GM12878 (cell line): ENCODE measurements around the gene SRCAP.

Experiments used
- CHD2 ChIP-seq: IDR thresholded peaks from 2 replicates; pipeline ENCODE4 v1.6.1; 2011; ENCODE audit warnings: low read depth, low read length, improper control_type of control experiment, borderline replicate concordance
- EGR1 ChIP-seq, 2 experiments: IDR thresholded peaks; 1 replicate in 1 of 2; 2 replicates in 1 of 2; pipeline ENCODE4 v1.6.1; 2011 to 2012; ENCODE audit warnings: low read depth in 2 of 2, low read length in 2 of 2, borderline replicate concordance in 1 of 2, mild to moderate bottlenecking in 1 of 2, moderate library complexity in 1 of 2
- GABPA ChIP-seq: IDR thresholded peaks from 2 replicates; pipeline ENCODE4 v1.6.1; 2014; ENCODE audit warnings: antibody characterized with exemption, low read depth, mild to moderate bottlenecking, inconsistent platforms
- GATAD2B ChIP-seq: fragments of 450-650 bp; conservative IDR thresholded peaks from 2 replicates; pipeline ENCODE4 v1.6.1; 2017; ENCODE audit warnings: low read depth, mild to moderate bottlenecking, moderate library complexity
- HCFC1 ChIP-seq: fragments of 150-350 bp; IDR thresholded peaks from 2 replicates; pipeline ENCODE4 v1.6.1; 2014; ENCODE audit warnings: low read length
- NR2F1 ChIP-seq: fragments of 450-650 bp; conservative IDR thresholded peaks from 2 replicates; pipeline ENCODE4 v1.6.1; 2017; ENCODE audit warnings: mild to moderate bottlenecking
- POLR2A ChIP-seq: IDR thresholded peaks from 2 replicates; pipeline ENCODE4 v1.6.1; 2011; ENCODE audit warnings: low read depth, mild to moderate bottlenecking, low read length
- SIX5 ChIP-seq: IDR thresholded peaks from 2 replicates; pipeline ENCODE4 v1.6.1; 2011; ENCODE audit warnings: mild to moderate bottlenecking, low read depth, low read length, moderate library complexity; ENCODE audit not compliant: severe bottlenecking
- TF ChIP-seq, protein P1 (sequence below): IDR thresholded peaks from 2 replicates; pipeline ENCODE4 v1.6.1; 2011; ENCODE audit warnings: borderline replicate concordance, low read depth, mild to moderate bottlenecking, moderate library complexity, low read length; ENCODE audit not compliant: insufficient read depth, poor library complexity, severe bottlenecking
- TF ChIP-seq, protein P2 (sequence below): fragments of 450-650 bp; IDR thresholded peaks from 2 replicates; pipeline ENCODE4 v1.6.1; 2017; ENCODE audit warnings: low read depth, mild to moderate bottlenecking, moderate library complexity
- TF ChIP-seq, protein P3 (sequence below), 3 experiments: IDR thresholded peaks in 2 of 3; conservative IDR thresholded peaks in 1 of 3; 2 replicates each; pipeline ENCODE4 v1.5.1; 2011; ENCODE audit warnings: low read depth in 3 of 3, low read length in 3 of 3, mild to moderate bottlenecking in 3 of 3, control low read depth in 2 of 3, moderate library complexity in 2 of 3, inconsistent platforms in 1 of 3, mixed read lengths in 1 of 3; ENCODE audit not compliant: control insufficient read depth in 2 of 3, insufficient read depth in 1 of 3; ENCODE audit errors: extremely low read depth in 1 of 3

DNA sequence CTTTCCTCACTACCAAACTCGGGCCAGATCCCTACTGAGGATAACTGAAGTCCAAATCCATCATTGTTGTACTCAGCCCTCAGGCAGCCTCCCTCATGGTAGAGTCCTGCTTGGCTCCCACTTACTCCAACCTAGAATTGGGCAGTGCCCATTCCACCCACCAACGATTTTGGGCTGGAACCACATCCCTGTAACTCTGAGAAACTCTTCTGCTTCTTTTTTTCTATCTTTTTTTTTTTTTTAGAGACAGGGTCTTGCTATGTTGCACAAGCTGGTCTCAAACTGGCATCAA lies 47.0 kb upstream of the SRCAP start:
- TF ChIP-seq POLR2A = no peak
- TF ChIP-seq SIX5 = no peak
- no peak for TF ChIP-seq NR2F1
- TF ChIP-seq GABPA = no peak
- TF ChIP-seq, protein P1, sequence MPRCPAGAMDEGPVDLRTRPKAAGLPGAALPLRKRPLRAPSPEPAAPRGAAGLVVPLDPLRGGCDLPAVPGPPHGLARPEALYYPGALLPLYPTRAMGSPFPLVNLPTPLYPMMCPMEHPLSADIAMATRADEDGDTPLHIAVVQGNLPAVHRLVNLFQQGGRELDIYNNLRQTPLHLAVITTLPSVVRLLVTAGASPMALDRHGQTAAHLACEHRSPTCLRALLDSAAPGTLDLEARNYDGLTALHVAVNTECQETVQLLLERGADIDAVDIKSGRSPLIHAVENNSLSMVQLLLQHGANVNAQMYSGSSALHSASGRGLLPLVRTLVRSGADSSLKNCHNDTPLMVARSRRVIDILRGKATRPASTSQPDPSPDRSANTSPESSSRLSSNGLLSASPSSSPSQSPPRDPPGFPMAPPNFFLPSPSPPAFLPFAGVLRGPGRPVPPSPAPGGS = no peak
- TF ChIP-seq, protein P2, sequence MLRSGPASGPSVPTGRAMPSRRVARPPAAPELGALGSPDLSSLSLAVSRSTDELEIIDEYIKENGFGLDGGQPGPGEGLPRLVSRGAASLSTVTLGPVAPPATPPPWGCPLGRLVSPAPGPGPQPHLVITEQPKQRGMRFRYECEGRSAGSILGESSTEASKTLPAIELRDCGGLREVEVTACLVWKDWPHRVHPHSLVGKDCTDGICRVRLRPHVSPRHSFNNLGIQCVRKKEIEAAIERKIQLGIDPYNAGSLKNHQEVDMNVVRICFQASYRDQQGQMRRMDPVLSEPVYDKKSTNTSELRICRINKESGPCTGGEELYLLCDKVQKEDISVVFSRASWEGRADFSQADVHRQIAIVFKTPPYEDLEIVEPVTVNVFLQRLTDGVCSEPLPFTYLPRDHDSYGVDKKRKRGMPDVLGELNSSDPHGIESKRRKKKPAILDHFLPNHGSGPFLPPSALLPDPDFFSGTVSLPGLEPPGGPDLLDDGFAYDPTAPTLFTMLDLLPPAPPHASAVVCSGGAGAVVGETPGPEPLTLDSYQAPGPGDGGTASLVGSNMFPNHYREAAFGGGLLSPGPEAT = no peak
- no peak for TF ChIP-seq HCFC1
- TF ChIP-seq, protein P3, sequence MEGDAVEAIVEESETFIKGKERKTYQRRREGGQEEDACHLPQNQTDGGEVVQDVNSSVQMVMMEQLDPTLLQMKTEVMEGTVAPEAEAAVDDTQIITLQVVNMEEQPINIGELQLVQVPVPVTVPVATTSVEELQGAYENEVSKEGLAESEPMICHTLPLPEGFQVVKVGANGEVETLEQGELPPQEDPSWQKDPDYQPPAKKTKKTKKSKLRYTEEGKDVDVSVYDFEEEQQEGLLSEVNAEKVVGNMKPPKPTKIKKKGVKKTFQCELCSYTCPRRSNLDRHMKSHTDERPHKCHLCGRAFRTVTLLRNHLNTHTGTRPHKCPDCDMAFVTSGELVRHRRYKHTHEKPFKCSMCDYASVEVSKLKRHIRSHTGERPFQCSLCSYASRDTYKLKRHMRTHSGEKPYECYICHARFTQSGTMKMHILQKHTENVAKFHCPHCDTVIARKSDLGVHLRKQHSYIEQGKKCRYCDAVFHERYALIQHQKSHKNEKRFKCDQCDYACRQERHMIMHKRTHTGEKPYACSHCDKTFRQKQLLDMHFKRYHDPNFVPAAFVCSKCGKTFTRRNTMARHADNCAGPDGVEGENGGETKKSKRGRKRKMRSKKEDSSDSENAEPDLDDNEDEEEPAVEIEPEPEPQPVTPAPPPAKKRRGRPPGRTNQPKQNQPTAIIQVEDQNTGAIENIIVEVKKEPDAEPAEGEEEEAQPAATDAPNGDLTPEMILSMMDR (IDR thresholded peaks at IDR 0.05 in 2 of 3, conservative IDR thresholded peaks at IDR 0.05 in 1 of 3; ENCODE audit: control insufficient read depth in 2 of 3, extremely low read depth in 1 of 3, insufficient read depth in 1 of 3, low read depth in 3 of 3, low read length in 3 of 3) = no peak
- TF ChIP-seq EGR1 (IDR thresholded peaks at IDR 0.05; ENCODE audit: borderline replicate concordance in 1 of 2, low read depth in 2 of 2, low read length in 2 of 2) = no peak
- no peak for TF ChIP-seq CHD2
- no peak for TF ChIP-seq GATAD2B
